ENCODE data around the gene ATP1B1.

The ATP1B1 gene
- total RNA-seq, result 10.0 to 31.5 reads per million in 2 donors

- DNase-seq, result peak; percentile 63 to 76 (median 75)
Observed at GRCh38 chr1:169106095-169106920, at the start of gene ATP1B1. Gene ATP1B1 (plus strand): TSS chr1:169106690. CDS start chr1:169106830, 140 bp downstream.

- DNase-seq, result no peak
Observed at GRCh38 chr1:169059421-169059820, 47.1 kb upstream of the ATP1B1 start.

GRCh38 chr1:169060043-169060722 lies 46.3 kb upstream of the ATP1B1 start:
- DNase-seq, result no peak

GRCh38 chr1:169060919-169061639 lies 45.4 kb upstream of the ATP1B1 start:
- no peak for DNase-seq

- no peak for DNase-seq
Observed at GRCh38 chr1:169062152-169062551, 44.3 kb upstream of the ATP1B1 start.

GRCh38 chr1:169064103-169064502 lies 42.4 kb upstream of the ATP1B1 start:
- DNase-seq, result no peak

- DNase-seq, result no peak
Observed at GRCh38 chr1:169070547-169070946, 35.9 kb upstream of the ATP1B1 start.

GRCh38 chr1:169070958-169071357 lies 35.5 kb upstream of the ATP1B1 start:
- no peak for DNase-seq

- DNase-seq, result no peak
Observed at GRCh38 chr1:169072945-169073725, 33.4 kb upstream of the ATP1B1 start.

- no peak for DNase-seq
Observed at GRCh38 chr1:169078163-169078883, 28.2 kb upstream of the ATP1B1 start.

- DNase-seq, result no peak
Observed at GRCh38 chr1:169081503-169082123, 24.9 kb upstream of the ATP1B1 start.

GRCh38 chr1:169085911-169086310 lies 20.6 kb upstream of the ATP1B1 start:
- DNase-seq, result no peak

- DNase-seq, result peak in 1 of 5 experiments; percentile 25
Observed at GRCh38 chr1:169086603-169087455, 19.7 kb upstream of the ATP1B1 start.

- DNase-seq, result no peak
Observed at GRCh38 chr1:169087876-169088275, 18.6 kb upstream of the ATP1B1 start.

GRCh38 chr1:169089776-169090175 lies 16.7 kb upstream of the ATP1B1 start:
- no peak for DNase-seq

- peak in 1 of 5 experiments; percentile 59 for DNase-seq
Observed at GRCh38 chr1:169090308-169090899, 16.1 kb upstream of the ATP1B1 start.

- no peak for DNase-seq
Observed at GRCh38 chr1:169090900-169091311, 15.6 kb upstream of the ATP1B1 start.

GRCh38 chr1:169091480-169091941 lies 15.0 kb upstream of the ATP1B1 start:
- no peak for DNase-seq

GRCh38 chr1:169092399-169092798 lies 14.1 kb upstream of the ATP1B1 start:
- DNase-seq, result no peak

All from T-helper 2 cell (primary cell).